HepG2 (cell line): ENCODE results near the gene ZSWIM8.

Source experiments
- ATF4 ChIP-seq, 2 experiments: fragments of 450-650 bp in 1 of 2; sonication (generic) in 1 of 2; formaldehyde crosslinking; IDR thresholded peaks; 2 replicates each; pipeline versions ENCODE4 v1.5.0 to v1.8.0; 2020 to 2022; ENCODE audit warnings: mild to moderate bottlenecking in 1 of 2, missing genetic modification reagents in 1 of 2
- CTCF ChIP-seq: sonication (generic); formaldehyde crosslinking; IDR thresholded peaks from 2 replicates; pipeline ENCODE4 v1.5.0; 2020; ENCODE audit warnings: mild to moderate bottlenecking, missing genetic modification reagents, moderate library complexity
- EZH2 ChIP-seq: conservative IDR thresholded peaks from 2 replicates; pipeline ENCODE4 v1.6.1; 2012; ENCODE audit warnings: mild to moderate bottlenecking, low read depth, low read length, moderate library complexity
- KDM5B ChIP-seq: sonication (generic); formaldehyde crosslinking; IDR thresholded peaks from 2 replicates; pipeline ENCODE4 v1.4.0; 2020; ENCODE audit warnings: missing genetic modification reagents, mild to moderate bottlenecking, borderline replicate concordance
- PLSCR1 ChIP-seq: sonication (generic); formaldehyde crosslinking; IDR thresholded peaks from 2 replicates; pipeline ENCODE4 v1.5.0; 2020; ENCODE audit warnings: missing genetic modification reagents, mild to moderate bottlenecking, borderline replicate concordance
- TARDBP ChIP-seq: sonication (generic); formaldehyde crosslinking; IDR thresholded peaks from 2 replicates; pipeline ENCODE4 v1.8.0; 2022; ENCODE audit warnings: mild to moderate bottlenecking, missing genetic modification reagents
- ZNF354B ChIP-seq: sonication (generic); formaldehyde crosslinking; IDR thresholded peaks from 2 replicates; pipeline ENCODE4 v1.8.0; 2022; ENCODE audit warnings: mild to moderate bottlenecking, missing genetic modification reagents
- ZNF580 ChIP-seq: IDR thresholded peaks from 2 replicates; pipeline ENCODE4 v1.6.1; 2016; ENCODE audit warnings: low read depth, borderline replicate concordance
- ZNF619 ChIP-seq: sonication (generic); formaldehyde crosslinking; IDR thresholded peaks from 2 replicates; pipeline ENCODE4 v1.4.0; 2020; ENCODE audit warnings: mild to moderate bottlenecking, missing genetic modification reagents

GRCh38 chr10:73808021-73808815 lies 22.8 kb downstream of the ZSWIM8 start:
- TF ChIP-seq CTCF (CRISPR knock-in tag) (no peak), TARDBP (CRISPR knock-in tag) (no peak), KDM5B (CRISPR knock-in tag) (no peak), ATF4 (CRISPR knock-in tag; IDR thresholded peaks at IDR 0.05) (no peak), ZNF619 (CRISPR knock-in tag) (no peak), PLSCR1 (CRISPR knock-in tag) (no peak), ZNF354B (CRISPR knock-in tag) (no peak), EZH2 (no peak), ZNF580 (no peak)
